Mucosa of rectum (tissue), 2 donors: ENCODE data around the gene COL9A3.

Experiments
- H3K27ac ChIP-seq, 2 donors: one replicate each; pipeline ENCODE4 v1.7.0; 2013; ENCODE audit warnings: inconsistent platforms in 2 of 2, low read depth in 2 of 2, low read length in 2 of 2
- H3K27me3 ChIP-seq, 2 donors: one replicate each; pipeline ENCODE4 v1.7.0; 2013; ENCODE audit warnings: low read length in 2 of 2; ENCODE audit not compliant: control insufficient read depth in 2 of 2, insufficient read depth in 2 of 2
- H3K36me3 ChIP-seq, 2 donors: one replicate each; pipeline ENCODE4 v1.7.0; 2013; ENCODE audit warnings: low read length in 2 of 2; ENCODE audit not compliant: control insufficient read depth in 2 of 2, insufficient read depth in 2 of 2
- H3K4me1 ChIP-seq, 2 donors: one replicate each; pipeline ENCODE4 v1.7.0; 2013; ENCODE audit warnings: low read length in 2 of 2, mild to moderate bottlenecking in 1 of 2; ENCODE audit not compliant: control insufficient read depth in 2 of 2, insufficient read depth in 2 of 2
- H3K4me3 ChIP-seq, 2 donors: one replicate each; pipeline ENCODE4 v1.7.0; 2013; ENCODE audit warnings: low read length in 2 of 2
- H3K9ac ChIP-seq, 2 donors: one replicate each; pipeline ENCODE4 v1.7.0; 2013; ENCODE audit warnings: low read length in 2 of 2, low read depth in 1 of 2, mild to moderate bottlenecking in 1 of 2
- H3K9me3 ChIP-seq, 2 donors: one replicate each; pipeline ENCODE4 v1.7.0; 2013; ENCODE audit warnings: low read length in 2 of 2; ENCODE audit not compliant: control insufficient read depth in 2 of 2
- donor health status: healthy.
- donor health status: Normal muscosa, but diverticular disease.

The COL9A3 gene

DNA sequence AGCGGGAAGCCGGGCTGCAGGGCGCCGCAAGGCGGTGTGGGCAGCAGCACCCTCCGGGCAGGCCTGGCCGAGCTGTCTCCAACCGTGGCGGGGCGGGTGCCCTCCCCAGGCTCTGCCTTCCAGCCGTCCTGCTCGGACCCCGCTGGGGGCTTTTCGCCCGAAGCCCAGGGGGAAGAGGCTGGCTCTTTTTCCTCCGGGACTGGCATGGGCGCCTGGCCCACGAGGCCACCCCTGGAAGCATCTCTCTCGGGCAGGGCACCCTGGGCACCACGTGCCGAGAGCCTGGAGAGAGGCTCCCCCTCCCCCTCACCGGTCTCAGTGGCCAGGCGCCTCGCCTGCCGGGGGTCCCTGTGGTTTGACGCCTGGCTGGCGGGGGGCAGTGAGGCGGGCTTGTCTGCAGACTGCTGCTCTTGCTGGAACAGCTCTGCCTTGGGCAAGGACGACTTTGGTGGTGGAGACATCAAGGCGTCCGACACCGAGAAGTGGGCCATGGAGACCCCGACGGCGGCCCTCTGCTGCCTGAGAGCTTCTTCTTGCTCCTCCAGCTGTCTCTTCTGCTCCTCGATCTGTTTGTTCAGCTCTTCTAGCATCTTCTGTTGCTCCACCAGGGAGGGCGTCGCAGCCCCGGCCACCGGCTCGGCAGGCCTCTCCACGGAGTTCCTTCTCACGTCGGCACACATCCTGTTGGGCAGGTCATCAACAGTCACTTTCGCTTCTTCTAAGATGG is 64.2 kb downstream of the COL9A3 start:
- Histone ChIP-seq H3K9me3 (no peaks in the 10 kb centered on the region), H3K4me3 (no peak overlapping the region), H3K9ac (no peak overlapping the region), H3K36me3 (peaks cover 1 to 14% of the 10 kb centered on the region in 2 donors), H3K27ac (no peak overlapping the region), H3K27me3 (no peaks in the 10 kb centered on the region), H3K4me1 (peaks cover 0 to 3% of the 10 kb centered on the region in 2 donors)

- H3K9ac ChIP-seq = no peak overlapping the region
- no peak overlapping the region for H3K4me3 ChIP-seq
- peaks cover 9 to 21% of the 10 kb centered on the region in 2 donors for H3K36me3 ChIP-seq
- peaks cover 0 to 4% of the 10 kb centered on the region in 2 donors for H3K4me1 ChIP-seq
- no peaks in the 10 kb centered on the region for H3K27me3 ChIP-seq
- H3K27ac ChIP-seq = no peak overlapping the region
- no peaks in the 10 kb centered on the region for H3K9me3 ChIP-seq
Measured at GRCh38 chr20:62881662-62882395, 65.0 kb downstream of the COL9A3 start.

GRCh38 chr20:62882426-62882825 is 65.6 kb downstream of the COL9A3 start:
- Histone ChIP-seq H3K27ac (no peak overlapping the region), H3K36me3 (peaks cover 12 to 26% of the 10 kb centered on the region in 2 donors)

DNA sequence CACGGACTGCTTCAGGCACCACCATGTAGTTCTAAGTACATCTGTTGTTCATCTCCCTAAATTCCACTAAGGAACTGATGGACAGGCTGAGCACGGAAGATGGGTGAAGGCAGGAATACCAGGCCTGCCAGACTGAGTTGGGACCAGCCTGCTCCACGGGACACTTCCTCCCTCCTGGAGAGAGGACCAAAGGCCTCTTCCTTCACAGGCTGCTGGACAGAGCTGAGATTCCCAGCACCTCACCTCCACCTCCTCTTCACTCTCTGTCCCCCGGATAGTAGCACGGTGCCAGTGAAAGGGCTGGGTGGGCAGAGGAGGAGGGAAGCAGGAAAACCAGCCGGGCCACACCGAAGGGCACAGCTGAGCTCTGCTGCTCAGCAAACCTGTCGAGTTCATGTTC is 67.7 kb downstream of the COL9A3 start:
- peaks cover 28 to 46% of the 10 kb centered on the region in 2 donors for H3K36me3 ChIP-seq
- no peak overlapping the region for H3K27ac ChIP-seq
- H3K9ac ChIP-seq = no peak overlapping the region

More at GRCh38 chr20:62882426-62882825, 65.6 kb downstream of the COL9A3 start:
- Histone ChIP-seq H3K4me1 (peaks cover 0 to 3% of the 10 kb centered on the region in 2 donors), H3K27me3 (no peaks in the 10 kb centered on the region), H3K9me3 (no peaks in the 10 kb centered on the region), H3K4me3 (no peak overlapping the region), H3K9ac (no peak overlapping the region)

GRCh38 chr20:62885046-62885895 is 68.4 kb downstream of the COL9A3 start:
- peaks cover 0 to 3% of the 10 kb centered on the region in 2 donors for H3K4me1 ChIP-seq
- H3K4me3 ChIP-seq = no peak overlapping the region
- H3K36me3 ChIP-seq = peaks cover 34 to 53% of the 10 kb centered on the region in 2 donors
- peak overlapping the region; percentile 20 to 75 for H3K27ac ChIP-seq
- no peaks in the 10 kb centered on the region for H3K9me3 ChIP-seq
- no peak overlapping the region for H3K9ac ChIP-seq
- no peaks in the 10 kb centered on the region for H3K27me3 ChIP-seq

More for the DNA sequence above, 67.7 kb downstream of the COL9A3 start:
- Histone ChIP-seq H3K27me3 (no peaks in the 10 kb centered on the region), H3K4me1 (peaks cover 0 to 3% of the 10 kb centered on the region in 2 donors), H3K9me3 (no peaks in the 10 kb centered on the region), H3K4me3 (no peak overlapping the region)

GRCh38 chr20:62885896-62886708 is 69.3 kb downstream of the COL9A3 start:
- H3K9me3 ChIP-seq = no peaks in the 10 kb centered on the region
- no peak overlapping the region for H3K9ac ChIP-seq
- peaks cover 42 to 61% of the 10 kb centered on the region in 2 donors for H3K36me3 ChIP-seq

GRCh38 chr20:62886709-62887058 is 69.8 kb downstream of the COL9A3 start:
- Histone ChIP-seq H3K4me3 (no peak overlapping the region), H3K27me3 (no peaks in the 10 kb centered on the region), H3K9ac (no peak overlapping the region), H3K27ac (peak overlapping the region in 1 of 2 donors; percentile 48), H3K4me1 (peaks cover 0 to 3% of the 10 kb centered on the region in 2 donors), H3K36me3 (peaks cover 46 to 61% of the 10 kb centered on the region in 2 donors), H3K9me3 (no peaks in the 10 kb centered on the region)

More at GRCh38 chr20:62885896-62886708, 69.3 kb downstream of the COL9A3 start:
- Histone ChIP-seq H3K4me3 (no peak overlapping the region), H3K27me3 (no peaks in the 10 kb centered on the region), H3K4me1 (peaks cover 0 to 3% of the 10 kb centered on the region in 2 donors), H3K27ac (peak overlapping the region; percentile 20 to 75)

GRCh38 chr20:62887152-62887859 is 70.5 kb downstream of the COL9A3 start:
- Histone ChIP-seq H3K4me3 (no peak overlapping the region), H3K9ac (no peak overlapping the region), H3K27ac (peak overlapping the region; percentile 5 to 48), H3K4me1 (peaks cover 0 to 3% of the 10 kb centered on the region in 2 donors), H3K36me3 (peaks cover 52 to 62% of the 10 kb centered on the region in 2 donors), H3K9me3 (no peaks in the 10 kb centered on the region), H3K27me3 (no peaks in the 10 kb centered on the region)

GRCh38 chr20:62887860-62888239 is 71.0 kb downstream of the COL9A3 start:
- Histone ChIP-seq H3K9me3 (no peaks in the 10 kb centered on the region), H3K4me1 (peaks cover 0 to 3% of the 10 kb centered on the region in 2 donors), H3K27ac (peak overlapping the region in 1 of 2 donors; percentile 23), H3K4me3 (no peak overlapping the region), H3K36me3 (peaks cover 57 to 68% of the 10 kb centered on the region in 2 donors), H3K9ac (no peak overlapping the region), H3K27me3 (no peaks in the 10 kb centered on the region)
